ENCODE results near the gene CFDP1.

CFDP1 gene

GRCh38 chr16:75402821-75403475 lies 30.4 kb downstream of the CFDP1 start:
- peak in 1 of 2 donors; percentile 6 for DNase-seq

- DNase-seq: no peak
Measured at GRCh38 chr16:75402159-75402820, 31.0 kb downstream of the CFDP1 start.

DNA sequence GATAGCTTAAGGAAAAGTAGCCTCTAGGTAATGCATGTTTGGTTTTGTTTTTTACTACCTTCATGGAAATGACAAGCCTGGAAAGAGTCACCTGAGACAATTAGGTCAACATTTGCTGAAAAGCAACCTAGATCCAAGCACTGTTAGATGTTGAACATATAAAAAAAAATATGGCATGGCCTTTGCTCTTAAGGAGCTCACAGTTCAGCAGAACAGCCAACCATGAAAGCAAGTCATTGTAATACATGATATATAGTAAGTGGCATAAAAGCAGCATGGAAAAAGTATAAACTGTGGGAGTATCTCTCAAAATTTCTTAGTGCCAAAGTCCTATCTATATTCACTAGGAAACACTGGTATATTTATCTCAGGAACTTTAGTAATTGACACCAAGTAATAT lies 31.6 kb downstream of the CFDP1 start:
- no peak for DNase-seq

DNA sequence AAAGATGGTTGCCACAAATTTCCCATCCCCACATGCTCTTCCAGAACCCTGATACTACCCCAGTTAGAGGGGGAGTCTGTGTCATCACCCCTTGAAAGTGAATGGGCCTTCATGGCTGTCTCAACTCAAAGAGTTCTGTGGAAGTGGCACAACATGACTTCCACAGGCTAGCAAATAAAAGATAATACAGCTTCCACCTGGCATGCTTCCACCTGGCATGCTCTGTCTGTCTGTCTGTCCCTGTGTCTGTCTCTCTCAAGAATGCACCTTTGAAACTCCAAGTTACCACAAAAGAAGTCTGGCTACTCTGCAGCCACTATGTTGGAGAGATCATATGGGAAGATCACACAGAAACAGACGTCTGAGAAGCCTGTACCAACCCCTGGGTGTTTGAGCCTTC lies 35.0 kb downstream of the CFDP1 start:
- DNase-seq: no peak

DNA sequence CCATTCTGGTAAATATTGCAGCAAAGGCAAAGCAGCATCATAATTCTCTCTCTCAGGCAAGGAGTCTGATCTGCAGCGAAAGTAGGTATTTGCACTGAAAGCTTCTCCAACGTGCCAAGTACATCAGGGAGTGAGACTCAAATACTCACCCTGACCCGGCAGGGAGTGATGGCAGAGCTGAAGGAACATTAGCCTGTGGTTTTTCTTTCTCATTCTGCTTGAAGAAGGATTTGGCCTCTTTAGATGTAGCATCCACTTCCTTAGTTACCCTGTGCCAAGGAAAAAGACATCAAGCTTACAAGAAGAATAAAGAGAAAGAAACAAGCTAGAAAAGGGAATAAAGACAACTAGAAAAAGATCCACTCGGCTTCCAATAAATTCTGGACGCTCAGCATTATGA lies 38.4 kb downstream of the CFDP1 start:
- no peak for DNase-seq

DNA sequence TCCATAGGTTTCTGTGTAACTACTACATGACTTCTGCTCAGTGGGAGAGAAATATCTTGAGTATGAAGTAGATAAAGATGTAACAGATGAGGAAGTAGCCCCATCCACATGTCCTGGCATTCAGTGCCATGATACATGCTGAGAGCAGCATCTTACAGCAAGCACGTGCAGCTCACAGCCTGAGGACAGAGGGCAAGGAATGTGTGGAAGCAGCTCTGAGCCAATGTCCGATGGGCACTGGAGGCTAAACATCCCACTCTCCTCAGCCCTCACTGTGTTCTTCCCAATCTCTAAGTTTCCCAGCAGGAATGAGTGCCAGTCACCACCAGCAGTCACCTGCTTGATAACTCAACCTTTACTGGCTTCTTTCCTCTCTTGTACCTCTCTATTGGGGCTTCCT lies 40.4 kb downstream of the CFDP1 start:
- DNase-seq: no peak

DNA sequence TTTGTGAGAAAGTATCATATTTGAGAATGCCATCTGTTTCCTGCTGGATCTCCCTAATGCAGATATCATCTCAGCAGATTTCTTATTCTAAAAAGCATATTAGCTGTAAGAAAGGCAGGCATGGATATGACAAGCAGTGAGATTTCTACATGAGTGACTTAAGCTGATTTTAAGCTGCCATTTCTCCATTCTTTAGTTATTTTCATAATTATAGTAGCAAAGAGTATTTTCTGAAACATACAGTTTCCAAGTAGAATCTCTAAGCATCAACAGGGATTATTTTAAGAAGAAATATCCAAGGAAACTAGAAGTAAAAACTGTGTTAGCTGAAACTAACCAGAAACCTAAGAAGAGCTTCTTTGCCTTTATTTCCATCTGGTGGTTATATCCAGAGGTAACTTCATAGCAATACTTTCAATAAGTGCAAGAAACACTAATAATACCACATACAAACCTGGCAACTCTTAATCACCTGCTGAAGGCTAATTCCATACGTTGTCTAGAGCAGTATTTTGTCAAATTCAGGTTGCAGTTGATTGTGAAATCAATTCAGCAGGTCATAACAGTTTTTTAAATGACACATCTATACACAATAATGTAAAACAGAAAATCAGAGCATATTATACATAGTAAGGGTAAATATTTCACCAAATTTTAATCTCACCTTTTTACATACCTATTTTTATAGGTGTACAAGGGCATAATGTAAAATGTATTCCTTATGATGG lies 42.2 kb downstream of the CFDP1 start:
- DNase-seq: no peak

GRCh38 chr16:75389096-75389690 lies 44.1 kb downstream of the CFDP1 start:
- no peak for DNase-seq

- no peak for DNase-seq
Measured at GRCh38 chr16:75387951-75388350, 45.4 kb downstream of the CFDP1 start.

DNA sequence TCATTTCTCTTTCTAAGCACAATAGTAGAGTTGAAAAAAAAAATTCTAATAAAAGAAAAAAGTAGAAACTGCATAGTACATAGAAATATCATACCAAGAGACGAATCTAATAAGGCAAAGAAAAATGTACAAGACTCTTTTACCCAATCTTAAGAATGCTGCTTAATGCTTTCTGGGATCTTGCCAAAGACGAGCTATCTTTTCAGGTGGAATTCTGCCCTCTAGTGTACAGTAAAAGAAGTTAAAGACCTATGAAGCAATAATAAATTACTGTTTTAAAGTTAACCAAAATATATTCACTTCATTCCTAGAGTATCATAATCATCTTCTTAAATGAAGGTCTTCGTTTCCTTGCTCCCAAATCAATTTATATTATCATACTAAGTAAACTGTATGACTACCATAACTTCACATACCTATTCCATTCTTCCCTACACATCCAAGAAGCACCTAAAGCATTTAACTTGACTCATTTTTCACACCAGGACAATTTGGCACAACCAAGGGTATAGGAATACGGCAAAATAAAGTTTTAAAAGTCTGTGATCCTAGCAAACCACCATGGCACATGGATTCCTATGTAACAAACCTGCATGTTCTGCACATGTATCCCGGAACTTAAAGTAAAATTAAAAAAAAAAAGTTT lies 47.7 kb downstream of the CFDP1 start:
- no peak for DNase-seq

- DNase-seq: no peak
Measured at GRCh38 chr16:75383141-75383540, 50.2 kb downstream of the CFDP1 start.

- DNase-seq: no peak
Measured at GRCh38 chr16:75382611-75383010, 50.7 kb downstream of the CFDP1 start.

DNA sequence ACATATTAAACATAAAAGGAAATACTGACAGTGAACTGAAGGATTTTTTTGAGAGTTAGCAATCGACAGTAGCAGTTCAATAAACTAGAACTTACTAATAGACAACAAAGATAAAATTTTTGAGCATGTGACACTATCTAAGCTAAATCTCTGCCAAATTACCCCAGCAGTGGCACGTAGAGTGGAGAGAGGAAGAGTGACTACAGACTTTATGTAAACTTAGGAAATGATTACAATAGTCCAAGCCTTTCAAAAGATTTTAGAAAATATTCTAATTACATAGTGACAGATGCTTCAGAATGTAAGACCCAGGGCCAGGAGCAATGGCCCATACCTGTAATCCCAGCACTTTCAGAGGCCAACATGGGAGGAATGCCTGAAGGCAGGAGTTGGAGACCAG lies 52.4 kb downstream of the CFDP1 start:
- no peak for DNase-seq

DNA sequence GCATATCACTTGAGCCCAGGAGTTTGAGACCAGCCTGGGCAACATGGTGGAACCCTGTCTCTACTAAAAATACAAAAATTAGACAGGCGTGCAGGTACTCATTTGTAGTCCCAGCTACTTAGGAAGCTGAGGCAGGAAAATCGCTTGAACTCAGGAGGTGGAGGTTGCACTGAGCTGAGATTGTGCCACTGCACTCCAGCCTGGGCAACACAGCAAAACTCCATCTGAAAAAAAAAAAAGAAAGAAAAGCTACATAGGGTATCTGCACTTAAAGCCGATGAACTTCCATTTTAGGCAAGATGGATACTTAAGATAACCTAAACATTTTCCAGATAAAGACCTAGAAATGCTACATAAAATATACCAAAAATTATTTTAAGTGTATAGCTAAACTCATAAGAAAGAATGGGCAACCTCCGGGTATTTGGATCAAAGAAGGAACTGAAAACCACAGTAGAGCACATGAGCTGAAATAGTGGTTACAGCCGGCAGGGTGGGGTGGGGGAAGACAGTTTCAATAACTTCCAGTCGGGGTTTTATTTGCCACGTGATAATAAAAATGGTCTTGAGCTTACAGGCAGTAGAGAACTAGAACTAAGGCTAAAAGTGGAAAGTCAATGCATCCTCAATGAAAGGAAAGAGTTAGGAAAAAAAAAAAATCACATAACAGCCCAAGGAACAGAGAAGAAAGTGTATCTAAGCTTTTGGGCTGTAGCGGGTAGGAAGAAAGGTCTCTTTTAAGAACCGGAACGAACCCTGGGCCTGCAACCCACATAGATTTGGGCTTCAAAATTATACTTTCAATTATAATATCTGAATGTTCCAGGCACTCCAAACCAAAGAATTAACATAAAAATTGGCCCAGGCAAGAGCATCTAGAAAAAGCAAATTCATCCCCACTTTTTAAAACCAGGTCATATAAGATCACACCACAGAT lies 53.1 kb downstream of the CFDP1 start:
- DNase-seq: peak; percentile 26 to 29

DNA sequence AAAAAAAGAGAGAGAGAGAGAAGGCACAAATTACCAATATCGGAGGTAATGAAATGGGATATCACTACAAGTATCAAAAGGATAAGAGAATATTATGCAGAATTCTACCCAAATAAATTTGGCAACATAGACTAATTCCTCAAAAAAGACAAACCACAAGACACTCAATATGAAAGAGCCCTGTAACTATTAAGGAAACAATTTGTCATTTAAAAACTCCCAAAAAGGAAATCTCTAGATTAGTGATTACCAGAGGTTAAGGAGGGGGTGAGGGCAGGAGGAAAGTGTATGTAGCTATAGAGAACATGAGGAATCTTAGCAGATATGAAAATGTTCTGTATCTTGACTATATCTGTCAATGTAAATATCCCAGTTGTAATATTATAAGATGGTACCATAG lies 54.0 kb downstream of the CFDP1 start:
- DNase-seq: no peak

DNA sequence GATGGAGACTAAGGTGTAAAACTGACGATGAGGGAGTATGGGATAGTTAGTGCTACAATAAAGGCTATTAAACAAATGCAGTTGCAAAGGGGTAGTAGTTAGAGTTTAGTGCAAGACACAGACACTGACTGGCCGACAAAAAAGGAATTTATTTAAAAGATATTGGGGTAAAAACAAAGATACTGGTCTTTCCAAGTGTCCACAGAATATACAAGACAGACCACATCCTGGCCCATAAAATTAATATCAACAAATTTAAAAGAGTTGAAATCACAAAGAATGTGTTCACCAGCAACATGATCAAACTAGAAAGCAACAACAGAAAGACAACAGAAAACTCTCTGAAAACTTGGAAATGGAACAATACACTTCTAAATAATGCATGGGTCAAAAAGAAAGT lies 54.7 kb downstream of the CFDP1 start:
- no peak for DNase-seq

- DNase-seq: no peak
Measured at GRCh38 chr16:75377729-75378386, 55.4 kb downstream of the CFDP1 start.

GRCh38 chr16:75376475-75377161 lies 56.7 kb downstream of the CFDP1 start:
- no peak for DNase-seq

- no peak for DNase-seq
Measured at GRCh38 chr16:75374388-75374787, 58.9 kb downstream of the CFDP1 start.

DNA sequence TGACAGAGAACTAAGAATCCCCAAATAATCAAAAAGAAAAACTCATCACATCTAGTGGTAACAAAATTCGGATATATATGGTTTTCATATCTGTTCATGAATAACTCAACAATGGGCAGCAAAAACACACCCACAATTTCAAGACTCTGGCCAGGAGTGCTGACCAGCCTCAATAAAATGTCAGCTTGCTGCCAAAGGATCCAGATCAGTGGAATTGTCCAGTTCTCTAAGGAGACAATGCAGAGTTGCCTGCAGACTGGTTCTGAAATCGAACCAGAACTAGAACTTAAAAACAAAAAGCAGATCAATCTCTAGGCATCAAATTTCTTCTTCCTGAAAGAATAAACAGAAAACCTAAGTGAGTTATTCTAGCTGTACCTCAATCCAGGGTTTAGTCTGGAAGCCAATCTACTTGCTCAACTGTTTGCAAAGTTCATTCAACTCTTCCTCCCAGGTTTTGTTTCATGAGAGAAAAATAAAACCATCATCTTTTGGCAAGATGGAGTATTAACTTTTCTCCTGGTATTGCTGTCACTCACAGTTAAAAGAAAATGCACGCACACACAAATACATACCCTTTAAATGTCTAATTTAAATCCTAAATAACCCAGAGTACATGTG lies 61.0 kb downstream of the CFDP1 start:
- no peak for DNase-seq
